ENCODE data around the gene UNCX.

UNCX gene

DNA sequence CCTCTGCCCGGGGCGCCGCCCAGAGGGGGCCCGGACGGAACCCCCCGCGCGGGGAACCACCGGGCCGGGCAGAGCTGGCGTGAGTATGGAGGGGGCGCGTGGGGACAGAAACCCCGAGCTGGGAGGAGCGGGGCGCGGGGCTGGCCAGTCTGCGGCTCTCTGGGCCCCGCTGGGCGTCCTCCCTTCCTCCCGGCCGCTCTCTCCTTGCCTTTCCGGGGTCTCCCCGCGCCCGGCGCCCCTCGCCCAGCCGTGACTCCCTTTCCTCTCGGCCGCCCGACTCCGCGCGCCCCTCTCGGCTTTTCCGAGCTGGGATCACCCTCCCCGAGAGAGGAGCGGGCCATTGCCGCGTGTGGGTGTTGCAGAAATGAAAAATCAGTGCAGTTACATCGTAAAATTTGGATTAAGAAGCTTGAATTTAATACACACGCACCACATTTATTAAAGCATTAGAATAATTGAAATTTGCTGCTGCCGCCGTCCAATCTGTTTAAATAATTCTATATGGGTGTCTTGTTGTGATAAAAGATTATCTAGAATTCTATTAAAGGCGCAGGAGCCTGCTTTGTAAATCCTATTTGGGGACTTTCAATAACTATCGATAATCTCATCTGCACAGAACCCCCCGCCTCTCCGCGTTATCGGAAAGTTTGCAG lies 9.1 kb downstream of the UNCX start:
- H3K4me3 ChIP-seq (ENCODE audit: low read depth, low read length) = no peak overlapping the region
- POLR2A ChIA-PET = no interaction called here
- no peak for DNase-seq (ENCODE audit: low read depth, low spot score)
- CTCF ChIA-PET = interaction anchor here (1.4 kb wide), 1 partner anchor 191 kb away, joined by 4 read pairs; no protein-coding TSS in a partner anchor
- TF ChIP-seq, protein P1, sequence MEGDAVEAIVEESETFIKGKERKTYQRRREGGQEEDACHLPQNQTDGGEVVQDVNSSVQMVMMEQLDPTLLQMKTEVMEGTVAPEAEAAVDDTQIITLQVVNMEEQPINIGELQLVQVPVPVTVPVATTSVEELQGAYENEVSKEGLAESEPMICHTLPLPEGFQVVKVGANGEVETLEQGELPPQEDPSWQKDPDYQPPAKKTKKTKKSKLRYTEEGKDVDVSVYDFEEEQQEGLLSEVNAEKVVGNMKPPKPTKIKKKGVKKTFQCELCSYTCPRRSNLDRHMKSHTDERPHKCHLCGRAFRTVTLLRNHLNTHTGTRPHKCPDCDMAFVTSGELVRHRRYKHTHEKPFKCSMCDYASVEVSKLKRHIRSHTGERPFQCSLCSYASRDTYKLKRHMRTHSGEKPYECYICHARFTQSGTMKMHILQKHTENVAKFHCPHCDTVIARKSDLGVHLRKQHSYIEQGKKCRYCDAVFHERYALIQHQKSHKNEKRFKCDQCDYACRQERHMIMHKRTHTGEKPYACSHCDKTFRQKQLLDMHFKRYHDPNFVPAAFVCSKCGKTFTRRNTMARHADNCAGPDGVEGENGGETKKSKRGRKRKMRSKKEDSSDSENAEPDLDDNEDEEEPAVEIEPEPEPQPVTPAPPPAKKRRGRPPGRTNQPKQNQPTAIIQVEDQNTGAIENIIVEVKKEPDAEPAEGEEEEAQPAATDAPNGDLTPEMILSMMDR (IDR thresholded peaks at IDR 0.05; ENCODE audit: insufficient read depth, low read length, missing control alignments) = no peak

DNA sequence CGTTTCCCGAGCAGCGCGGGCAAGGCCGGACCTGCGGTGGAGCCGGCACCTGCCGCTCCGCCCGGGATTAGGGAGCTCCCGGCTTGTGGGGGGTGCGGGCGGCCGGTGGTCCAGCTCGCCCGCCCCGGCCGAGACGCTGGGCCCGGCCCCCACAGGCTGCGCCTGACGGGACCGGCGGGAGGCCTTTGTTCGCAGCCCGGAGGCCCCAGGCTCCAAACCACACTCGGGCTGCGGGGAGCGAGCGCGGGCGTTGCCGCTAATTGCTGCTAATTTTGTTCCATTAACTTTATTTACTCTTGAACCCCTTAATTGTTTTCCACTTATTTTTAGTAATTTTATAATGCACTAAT lies 9.6 kb downstream of the UNCX start:
- POLR2A ChIA-PET = no interaction called here
- CTCF ChIA-PET = interaction anchor here (1.4 to 1.9 kb wide), 2 partner anchors 17 to 191 kb away, joined by 4 to 6 read pairs; no protein-coding TSS in a partner anchor
- no peak overlapping the region for H3K4me3 ChIP-seq (ENCODE audit: low read depth, low read length)
- TF ChIP-seq, protein P1 (IDR thresholded peaks at IDR 0.05; ENCODE audit: insufficient read depth, low read length, missing control alignments) = no peak
- DNase-seq (ENCODE audit: low read depth, low spot score) = no peak

DNA sequence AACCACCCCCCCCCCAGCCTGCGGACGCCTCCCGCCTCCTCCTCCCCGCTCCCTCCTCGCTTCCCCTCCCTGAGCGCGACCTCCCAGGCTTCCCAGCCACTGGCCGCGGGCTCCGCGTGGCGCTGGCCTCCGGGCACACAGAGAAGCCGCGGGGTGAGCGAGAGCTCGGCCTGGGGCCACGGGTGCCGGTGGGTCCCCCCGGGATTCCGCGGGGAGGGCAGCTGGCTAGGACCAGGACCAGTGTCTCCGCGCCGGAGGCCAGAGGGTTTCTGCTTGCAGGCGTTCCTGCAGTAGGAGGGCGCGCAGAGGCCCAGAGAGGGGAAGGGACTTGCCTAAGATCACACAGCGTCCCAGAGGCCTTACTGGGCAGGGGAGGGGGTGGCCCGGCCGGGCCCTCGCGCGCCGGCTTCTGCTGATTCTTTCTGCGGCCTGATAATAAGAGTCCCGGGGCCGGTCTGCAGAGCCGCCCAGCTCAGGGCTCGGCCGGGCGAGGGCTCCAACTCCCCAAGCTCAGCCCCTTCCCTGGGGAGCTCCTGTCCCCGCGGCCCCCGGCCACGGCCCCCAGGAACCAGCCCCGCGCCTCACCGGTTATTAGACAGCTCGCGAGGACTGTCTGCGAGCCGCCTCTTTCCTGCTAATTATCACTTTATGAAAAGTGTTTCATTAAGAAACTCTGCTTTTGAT lies 10.1 kb downstream of the UNCX start:
- no peak overlapping the region for H3K4me3 ChIP-seq (ENCODE audit: low read depth, low read length)
- no peak for DNase-seq (ENCODE audit: low read depth, low spot score)
- TF ChIP-seq, protein P1 (IDR thresholded peaks at IDR 0.05; ENCODE audit: insufficient read depth, low read length, missing control alignments) = no peak
- CTCF ChIA-PET = interaction anchor here (1.4 to 1.9 kb wide), 2 partner anchors 17 to 190 kb away, joined by 4 to 6 read pairs; no protein-coding TSS in a partner anchor
- POLR2A ChIA-PET = no interaction called here

DNA sequence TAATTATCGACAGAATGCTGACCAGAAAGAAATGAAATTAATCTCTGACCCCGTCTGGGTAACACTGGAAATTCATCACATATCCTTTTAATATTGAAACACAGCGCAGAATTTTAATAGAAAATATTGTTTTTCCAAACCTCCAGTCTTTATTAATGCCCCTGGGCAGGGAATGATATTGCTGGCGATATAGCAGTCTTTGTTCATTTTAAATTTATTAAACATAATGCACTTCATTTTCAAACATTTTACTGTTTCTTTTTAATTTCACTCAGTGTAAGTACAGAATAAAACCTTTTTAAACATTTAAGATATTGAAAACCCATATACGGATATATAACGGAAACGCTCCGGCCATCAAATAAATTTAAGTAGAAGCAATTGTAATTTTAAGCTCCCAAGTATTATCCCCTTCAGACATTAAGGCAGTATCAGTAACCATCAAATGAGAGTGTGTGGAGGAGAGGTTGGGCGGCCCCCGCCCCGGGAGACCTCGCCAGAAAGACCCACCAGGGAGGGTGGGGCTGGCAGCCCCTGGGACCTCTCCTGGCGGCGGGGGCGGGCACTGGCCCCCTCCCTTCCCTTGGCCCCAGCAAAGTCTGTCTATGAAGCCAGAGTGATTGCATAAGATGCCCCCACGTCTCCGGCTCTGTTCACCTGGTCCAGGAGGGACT lies 10.8 kb downstream of the UNCX start:
- no peak for DNase-seq (ENCODE audit: low read depth, low spot score)
- TF ChIP-seq, protein P1 (IDR thresholded peaks at IDR 0.05; ENCODE audit: insufficient read depth, low read length, missing control alignments) = no peak
- ChIA-PET CTCF (interaction anchor here (1.9 kb wide), 1 partner anchor 18 kb away, joined by 6 read pairs; no protein-coding TSS in a partner anchor), POLR2A (no interaction called here)
- H3K4me3 ChIP-seq (ENCODE audit: low read depth, low read length) = no peak overlapping the region

DNA sequence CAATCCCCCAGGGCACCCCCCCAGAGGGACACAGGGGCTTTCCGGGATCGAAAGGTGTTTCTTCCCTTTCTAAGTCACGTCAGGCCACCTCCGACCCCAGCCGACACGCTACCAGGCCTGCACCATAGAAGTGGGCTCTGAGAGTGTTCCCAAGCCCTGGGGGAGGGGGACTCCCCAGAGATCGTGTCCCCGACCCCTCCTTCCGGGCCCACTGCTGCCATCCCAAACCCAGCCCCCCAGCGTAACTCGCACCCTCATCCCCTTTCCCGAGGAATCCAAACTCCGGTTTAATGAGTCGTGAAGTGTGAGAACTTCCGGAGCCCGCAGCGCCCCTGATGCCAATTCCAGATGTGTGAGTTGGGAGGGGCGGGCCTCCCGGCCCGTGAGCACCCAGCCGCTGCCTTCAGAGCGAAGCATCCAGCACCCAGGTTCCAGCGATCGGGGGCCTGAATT lies 11.3 kb downstream of the UNCX start:
- DNase-seq (ENCODE audit: low read depth, low spot score) = no peak
- TF ChIP-seq, protein P1 (IDR thresholded peaks at IDR 0.05; ENCODE audit: insufficient read depth, low read length, missing control alignments) = no peak
- ChIA-PET POLR2A (no interaction called here), CTCF (interaction anchor here (1.9 kb wide), 1 partner anchor 18 kb away, joined by 6 read pairs; no protein-coding TSS in a partner anchor)
- no peak overlapping the region for H3K4me3 ChIP-seq (ENCODE audit: low read depth, low read length)

All from AG04449 (cell line).